GM12878 (cell line): Measurements from ENCODE around the gene MRAP2. TPM values are rescaled to one million over a fixed set of nuclear protein-coding genes. Genes with fewer than 3 reads are reported as not detected.

ENCODE experiments used
- ATAC-seq: fragments of 200-7000 bp; cut with Tn5 transposase; 3 replicates; pipeline ENCODE4 v1.9.1; 2020; ENCODE audit warnings: mild to moderate bottlenecking, moderate library complexity
- BruUV-seq: library from RNA; stranded (reverse); fragments of 400-500 nt; replicated peaks from 2 replicates; lab custom pipeline; 2021; lab: Mats Ljungman, UMichigan
- CTCF ChIA-PET: fragments of 300-600 bp; sonication (Branson Sonifier 250); formaldehyde crosslinking; extraction: SDS; loops from one replicate; lab custom pipeline; 2021; ENCODE audit warnings: inconsistent platforms; lab: Yijun Ruan, JAX
- POLR2A ChIA-PET: fragments of 350-600 bp; formaldehyde crosslinking; extraction: SDS; loops from one replicate; lab custom pipeline; 2021; ENCODE audit warnings: inconsistent platforms; lab: Charles Lee
- RAD21 ChIA-PET: fragments of 300-600 bp; sonication (Branson Sonifier 250); formaldehyde crosslinking; loops from one replicate; lab custom pipeline; 2023; ENCODE audit warnings: antibody characterized with exemption; ENCODE audit not compliant: unreplicated experiment; lab: Charles Lee
- SMC1A ChIA-PET: fragments of 300-600 bp; sonication (Branson Sonifier 250); formaldehyde crosslinking; loops from one replicate; lab custom pipeline; 2023; ENCODE audit not compliant: unreplicated experiment, uncharacterized antibody; lab: Charles Lee
- DNase-seq: peaks from one replicate; pipeline ENCODE4 v3.0.0-alpha.2; 2011; ENCODE audit warnings: low read depth, low spot score
- FAIRE-seq: peaks from 3 replicates; lab custom pipeline; 2011; peaks lifted over from hg19 to GRCh38; lab: Jason Lieb, UNC
- H2AFZ ChIP-seq: 2 replicates; pipeline ENCODE4 v1.6.0; 2011; ENCODE audit warnings: low read depth, low read length, control low read depth; ENCODE audit not compliant: control insufficient read depth
- H3K27ac ChIP-seq: 2 replicates; pipeline ENCODE4 v1.5.1; 2011; ENCODE audit warnings: control low read depth; ENCODE audit not compliant: control insufficient read depth, insufficient read depth
- H3K27me3 ChIP-seq, 2 experiments: replicated peaks in 1 of 2; 2 replicates each; pipeline versions ENCODE4 v1.6.0 to v1.6.1; 2011; ENCODE audit warnings: low read length in 1 of 2; ENCODE audit not compliant: control insufficient read depth in 2 of 2, insufficient read depth in 2 of 2
- H3K36me3 ChIP-seq, 2 experiments: 2 replicates each; pipeline ENCODE4 v1.5.1; 2011; ENCODE audit warnings: low read length in 1 of 2; ENCODE audit not compliant: control insufficient read depth in 2 of 2, insufficient read depth in 2 of 2
- H3K4me1 ChIP-seq: 2 replicates; pipeline ENCODE4 v1.6.1; 2011; ENCODE audit warnings: mild to moderate bottlenecking, low read length, moderate library complexity, mixed read lengths; ENCODE audit not compliant: control insufficient read depth, insufficient read depth
- H3K4me2 ChIP-seq: 2 replicates; pipeline ENCODE4 v1.6.0; 2011; ENCODE audit warnings: control low read depth; ENCODE audit not compliant: control insufficient read depth, insufficient read depth
- H3K4me3 ChIP-seq: fragments of 200-600 bp; sonication (generic); 2 replicates; pipeline ENCODE4 v1.5.1; 2016
- H3K79me2 ChIP-seq: 2 replicates; pipeline ENCODE4 v1.6.0; 2011; ENCODE audit warnings: low read length; ENCODE audit not compliant: control insufficient read depth, insufficient read depth
- H3K9ac ChIP-seq: 2 replicates; pipeline ENCODE4 v1.8.0; 2011; ENCODE audit warnings: low read length, control low read depth, mixed read lengths; ENCODE audit not compliant: control insufficient read depth, insufficient read depth
- H3K9me3 ChIP-seq: replicated peaks from 3 replicates; pipeline ENCODE4 v1.5.1; 2011; ENCODE audit warnings: mild to moderate bottlenecking, low read length; ENCODE audit not compliant: control insufficient read depth, insufficient read depth
- H4K20me1 ChIP-seq: 2 replicates; pipeline ENCODE4 v1.6.0; 2011; ENCODE audit not compliant: control insufficient read depth, insufficient read depth
- ATF7 ChIP-seq: fragments of 450-650 bp; IDR thresholded peaks from 2 replicates; pipeline ENCODE4 v1.6.1; 2016; ENCODE audit warnings: low read depth, mild to moderate bottlenecking
- BACH1 ChIP-seq: fragments of 450-650 bp; IDR thresholded peaks from 2 replicates; pipeline ENCODE4 v1.6.1; 2017; ENCODE audit warnings: mild to moderate bottlenecking, borderline replicate concordance
- BHLHE40 ChIP-seq, 2 experiments: fragments of 450-650 bp in 1 of 2; IDR thresholded peaks; 2 replicates each; pipeline ENCODE4 v1.6.1; 2011 to 2017; ENCODE audit warnings: low read depth in 2 of 2, borderline replicate concordance in 1 of 2, improper control_type of control experiment in 1 of 2, low read length in 1 of 2, mild to moderate bottlenecking in 1 of 2
- CBX3 ChIP-seq: fragments of 200-600 bp; sonication (generic); IDR thresholded peaks from 2 replicates; pipeline ENCODE4 v1.6.1; 2016; ENCODE audit warnings: low read depth, borderline replicate concordance
- EGR1 ChIP-seq, 2 experiments: IDR thresholded peaks; 1 replicate in 1 of 2; 2 replicates in 1 of 2; pipeline ENCODE4 v1.6.1; 2011 to 2012; ENCODE audit warnings: low read depth in 2 of 2, low read length in 2 of 2, borderline replicate concordance in 1 of 2, mild to moderate bottlenecking in 1 of 2, moderate library complexity in 1 of 2
- FOS ChIP-seq: IDR thresholded peaks from 3 replicates; pipeline ENCODE4 v1.6.1; 2011; ENCODE audit warnings: borderline replicate concordance; ENCODE audit not compliant: insufficient read length; ENCODE audit errors: extremely low read depth
- MEF2A ChIP-seq: IDR thresholded peaks from 2 replicates; pipeline ENCODE4 v1.6.1; 2011; ENCODE audit warnings: low read depth, mild to moderate bottlenecking, low read length, moderate library complexity; ENCODE audit not compliant: insufficient read depth
- MEF2B ChIP-seq: fragments of 450-650 bp; IDR thresholded peaks from 2 replicates; pipeline ENCODE4 v1.6.1; 2018; ENCODE audit warnings: mild to moderate bottlenecking, moderate library complexity; ENCODE audit not compliant: partially characterized antibody, poor library complexity, severe bottlenecking
- NFYB ChIP-seq: IDR thresholded peaks from 2 replicates; pipeline ENCODE4 v1.6.1; 2011; ENCODE audit warnings: low read depth, mild to moderate bottlenecking, low read length, improper control_type of control experiment, moderate library complexity; ENCODE audit not compliant: insufficient read depth
- POU2F2 ChIP-seq: IDR thresholded peaks from 3 replicates; pipeline ENCODE4 v1.6.1; 2011; ENCODE audit warnings: low read depth, mild to moderate bottlenecking, low read length, borderline replicate concordance
- RB1 ChIP-seq: fragments of 450-650 bp; formaldehyde crosslinking; IDR thresholded peaks from 2 replicates; pipeline ENCODE4 v1.6.1; 2017; ENCODE audit warnings: mild to moderate bottlenecking, borderline replicate concordance
- SMAD1 ChIP-seq: fragments of 450-650 bp; IDR thresholded peaks from 2 replicates; pipeline ENCODE4 v1.6.1; 2018; ENCODE audit warnings: mild to moderate bottlenecking, low read depth; ENCODE audit not compliant: partially characterized antibody
- SMAD5 ChIP-seq: IDR thresholded peaks from 2 replicates; pipeline ENCODE4 v1.6.1; 2016; ENCODE audit warnings: antibody characterized with exemption, low read depth
- SUPT20H ChIP-seq: IDR thresholded peaks from 2 replicates; pipeline ENCODE4 v1.6.1; 2011; ENCODE audit warnings: low read depth, mild to moderate bottlenecking, low read length, moderate library complexity, borderline replicate concordance; ENCODE audit not compliant: control insufficient read depth
- YBX1 ChIP-seq: fragments of 450-650 bp; IDR thresholded peaks from 2 replicates; pipeline ENCODE4 v1.6.1; 2016; ENCODE audit warnings: antibody characterized with exemption
- YY1 ChIP-seq: IDR thresholded peaks from 2 replicates; pipeline ENCODE4 v1.6.1; 2011; ENCODE audit warnings: low read depth, mild to moderate bottlenecking, low read length
- WGBS: methylation state at CpG from one replicate; pipeline ENCODE4 v1.1.6; 2016; ENCODE audit warnings: low lambda C conversion rate; ENCODE audit not compliant: insufficient replicate concordance, insufficient coverage; ENCODE audit errors: missing lambda C conversion rate; 5-methylcytosine and 5-hydroxymethylcytosine counted together
- in situ Hi-C: fragments of 300-500 bp; cut with MboI; formaldehyde crosslinking; loops from 9 replicates; pipeline ENCODE4 v1.14.3; 2018; ENCODE audit warnings: mixed read lengths
- intact Hi-C: fragments of 100-400 bp; cut with micrococcal nuclease; formaldehyde crosslinking; loops from one replicate; pipeline ENCODE4 v1.14.2; 2022; ENCODE audit not compliant: unreplicated experiment
- polyA plus RNA-seq, 11 experiments: library from polyadenylated mRNA; depleted of rRNA in 4 of 11; unstranded in 6 of 11; stranded (reverse) in 5 of 11; fragments of >200 nt; fragmentation: Nextera tagmentation in 4 of 11; fragmentation: Illumina TruSeq in 1 of 11; extraction: Ambion mirVana in 4 of 11; extraction: Trizol in 1 of 11; gene quantifications; 1 replicate in 1 of 11; 2 replicates in 10 of 11; pipeline versions ENCODE4 v1.2.1 to v1.2.3, GENCODE V29; 2011 to 2016; ENCODE audit warnings: inconsistent platforms in 2 of 11, missing spikeins in 2 of 11, low read depth in 1 of 11
- total RNA-seq, 4 experiments: library from RNA; depleted of rRNA in 3 of 4; stranded (reverse); fragments of >200 nt in 3 of 4; fragmentation: Illumina TruSeq in 1 of 4; extraction: Trizol in 1 of 4; gene quantifications; 2 replicates each; pipeline versions ENCODE4 v1.2.1 to v1.2.3, GENCODE V29; 2013 to 2021
- TF ChIP-seq, protein P1 (sequence below): fragments of 450-650 bp; IDR thresholded peaks from 2 replicates; pipeline ENCODE4 v1.6.1; 2017; ENCODE audit warnings: mild to moderate bottlenecking, low read depth, inconsistent platforms; ENCODE audit not compliant: poor library complexity, severe bottlenecking
- TF ChIP-seq, protein P2 (sequence below): IDR thresholded peaks from 2 replicates; pipeline ENCODE4 v1.6.1; 2011; ENCODE audit warnings: borderline replicate concordance, low read depth, mild to moderate bottlenecking, moderate library complexity, mixed read lengths, low read length; ENCODE audit not compliant: insufficient read depth; ENCODE audit errors: extremely low read length
- TF ChIP-seq, protein P3 (sequence below): IDR thresholded peaks from 2 replicates; pipeline ENCODE4 v1.6.1; 2011; ENCODE audit warnings: low read depth, mild to moderate bottlenecking, low read length, moderate library complexity, borderline replicate concordance; ENCODE audit errors: extremely low read depth
- TF ChIP-seq, protein P4 (sequence below): fragments of 450-650 bp; IDR thresholded peaks from 2 replicates; pipeline ENCODE4 v1.6.1; 2017; ENCODE audit warnings: low read depth, mild to moderate bottlenecking, moderate library complexity

Gene MRAP2
- total and polyA plus RNA-seq, 10 of the 15 experiments (the other 5 are each of a cell fraction or from before 2014, with no cell fraction given) = not detected

DNA sequence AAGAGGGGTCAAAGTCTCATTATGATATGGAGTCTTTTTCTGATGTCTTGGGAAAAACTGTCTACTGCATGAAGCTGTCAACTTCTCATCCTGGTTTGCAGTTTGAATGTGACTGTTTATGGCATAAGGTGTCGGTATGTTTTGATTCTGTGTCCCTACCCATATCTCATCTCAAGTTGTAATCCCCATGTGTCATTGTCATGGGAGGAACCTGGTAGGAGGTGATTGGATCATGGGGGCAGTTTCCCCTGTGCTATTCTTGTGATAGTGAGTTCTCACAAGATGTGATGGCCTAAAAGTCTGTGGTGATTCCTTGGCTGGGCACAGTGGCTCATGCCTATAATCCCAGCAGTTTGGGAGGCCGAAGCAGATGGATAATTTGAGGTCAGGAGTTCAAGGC is 47.6 kb downstream of the MRAP2 start:
- Histone ChIP-seq H3K36me3 (no peaks in the 10 kb centered on the region), H3K27ac (no peak overlapping the region), H3K9me3 (no peaks in the 10 kb centered on the region), H3K27me3 (no peaks in the 10 kb centered on the region; a peak in 1 of 4 replicates), H4K20me1 (no peaks in the 10 kb centered on the region), H3K4me1 (no peaks in the 10 kb centered on the region), H3K9ac (no peak overlapping the region), H2AFZ (no peak overlapping the region), H3K4me2 (no peak overlapping the region), H3K79me2 (no peaks in the 10 kb centered on the region), H3K4me3 (no peak overlapping the region)
- DNase-seq (no peak), FAIRE-seq (no peak), ATAC-seq (no peak)
- intact Hi-C loops (no loop called here), in situ Hi-C loops (no loop called here)
- CTCF ChIA-PET = no interaction called here
- POLR2A ChIA-PET = no interaction called here
- WGBS = 28% methylated on average over 2 of the region's 2 CpGs
- RAD21 ChIA-PET = no interaction called here
- TF ChIP-seq BHLHE40 (IDR thresholded peaks at IDR 0.05; ENCODE audit: borderline replicate concordance in 1 of 2, low read depth in 2 of 2, low read length in 1 of 2) (no peak), POU2F2 (no peak), ATF7 (no peak), EGR1 (IDR thresholded peaks at IDR 0.05; ENCODE audit: borderline replicate concordance in 1 of 2, low read depth in 2 of 2, low read length in 2 of 2) (no peak), SUPT20H (no peak), CBX3 (no peak), SMAD1 (no peak), RB1 (no peak), FOS (no peak), SMAD5 (no peak), MEF2B (no peak), BACH1 (no peak), MEF2A (no peak), YY1 (no peak), NFYB (no peak), YBX1 (no peak)
- TF ChIP-seq, protein P1, sequence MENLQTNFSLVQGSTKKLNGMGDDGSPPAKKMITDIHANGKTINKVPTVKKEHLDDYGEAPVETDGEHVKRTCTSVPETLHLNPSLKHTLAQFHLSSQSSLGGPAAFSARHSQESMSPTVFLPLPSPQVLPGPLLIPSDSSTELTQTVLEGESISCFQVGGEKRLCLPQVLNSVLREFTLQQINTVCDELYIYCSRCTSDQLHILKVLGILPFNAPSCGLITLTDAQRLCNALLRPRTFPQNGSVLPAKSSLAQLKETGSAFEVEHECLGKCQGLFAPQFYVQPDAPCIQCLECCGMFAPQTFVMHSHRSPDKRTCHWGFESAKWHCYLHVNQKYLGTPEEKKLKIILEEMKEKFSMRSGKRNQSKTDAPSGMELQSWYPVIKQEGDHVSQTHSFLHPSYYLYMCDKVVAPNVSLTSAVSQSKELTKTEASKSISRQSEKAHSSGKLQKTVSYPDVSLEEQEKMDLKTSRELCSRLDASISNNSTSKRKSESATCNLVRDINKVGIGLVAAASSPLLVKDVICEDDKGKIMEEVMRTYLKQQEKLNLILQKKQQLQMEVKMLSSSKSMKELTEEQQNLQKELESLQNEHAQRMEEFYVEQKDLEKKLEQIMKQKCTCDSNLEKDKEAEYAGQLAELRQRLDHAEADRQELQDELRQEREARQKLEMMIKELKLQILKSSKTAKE = no peak
- TF ChIP-seq, protein P2, sequence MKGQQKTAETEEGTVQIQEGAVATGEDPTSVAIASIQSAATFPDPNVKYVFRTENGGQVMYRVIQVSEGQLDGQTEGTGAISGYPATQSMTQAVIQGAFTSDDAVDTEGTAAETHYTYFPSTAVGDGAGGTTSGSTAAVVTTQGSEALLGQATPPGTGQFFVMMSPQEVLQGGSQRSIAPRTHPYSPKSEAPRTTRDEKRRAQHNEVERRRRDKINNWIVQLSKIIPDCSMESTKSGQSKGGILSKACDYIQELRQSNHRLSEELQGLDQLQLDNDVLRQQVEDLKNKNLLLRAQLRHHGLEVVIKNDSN = no peak
- TF ChIP-seq, protein P3, sequence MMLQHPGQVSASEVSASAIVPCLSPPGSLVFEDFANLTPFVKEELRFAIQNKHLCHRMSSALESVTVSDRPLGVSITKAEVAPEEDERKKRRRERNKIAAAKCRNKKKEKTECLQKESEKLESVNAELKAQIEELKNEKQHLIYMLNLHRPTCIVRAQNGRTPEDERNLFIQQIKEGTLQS = no peak
- TF ChIP-seq, protein P4, sequence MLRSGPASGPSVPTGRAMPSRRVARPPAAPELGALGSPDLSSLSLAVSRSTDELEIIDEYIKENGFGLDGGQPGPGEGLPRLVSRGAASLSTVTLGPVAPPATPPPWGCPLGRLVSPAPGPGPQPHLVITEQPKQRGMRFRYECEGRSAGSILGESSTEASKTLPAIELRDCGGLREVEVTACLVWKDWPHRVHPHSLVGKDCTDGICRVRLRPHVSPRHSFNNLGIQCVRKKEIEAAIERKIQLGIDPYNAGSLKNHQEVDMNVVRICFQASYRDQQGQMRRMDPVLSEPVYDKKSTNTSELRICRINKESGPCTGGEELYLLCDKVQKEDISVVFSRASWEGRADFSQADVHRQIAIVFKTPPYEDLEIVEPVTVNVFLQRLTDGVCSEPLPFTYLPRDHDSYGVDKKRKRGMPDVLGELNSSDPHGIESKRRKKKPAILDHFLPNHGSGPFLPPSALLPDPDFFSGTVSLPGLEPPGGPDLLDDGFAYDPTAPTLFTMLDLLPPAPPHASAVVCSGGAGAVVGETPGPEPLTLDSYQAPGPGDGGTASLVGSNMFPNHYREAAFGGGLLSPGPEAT = no peak
- BruUV-seq = no TSS peak
- SMC1A ChIA-PET = no interaction called here
